CD14-positive monocyte (primary cell): ENCODE measurements around the gene P2RX6. TPM values are rescaled to one million over a fixed set of nuclear protein-coding genes. Genes with fewer than 3 reads are reported as not detected.

Source experiments
- DNase-seq, 3 donors: peaks; one replicate each; pipeline ENCODE4 v3.0.0-alpha.2; 2011 to 2022
- H2AFZ ChIP-seq: 2 replicates; pipeline ENCODE4 v1.6.0; 2012; ENCODE audit warnings: mild to moderate bottlenecking, low read depth, low read length, inconsistent platforms; ENCODE audit not compliant: insufficient read depth, poor library complexity, severe bottlenecking
- H3K27ac ChIP-seq, 2 donors: 1 replicate in 1 of 2; 2 replicates in 1 of 2; pipeline ENCODE4 v1.5.1; 2012 to 2013; ENCODE audit warnings: low read length in 2 of 2, control low read depth in 1 of 2, inconsistent platforms in 1 of 2, low read depth in 1 of 2, mild to moderate bottlenecking in 1 of 2
- H3K27me3 ChIP-seq, 2 donors: one replicate each; pipeline versions ENCODE4 v1.6.0 to v1.6.1; 2011 to 2013; ENCODE audit warnings: low read length in 2 of 2; ENCODE audit not compliant: control insufficient read depth in 2 of 2, insufficient read depth in 2 of 2
- H3K36me3 ChIP-seq, 2 donors: replicated peaks in 1 of 2; 1 replicate in 1 of 2; 2 replicates in 1 of 2; pipeline versions ENCODE4 v1.5.1 to v1.6.1; 2012 to 2013; ENCODE audit warnings: low read length in 2 of 2, control low read depth in 1 of 2, inconsistent platforms in 1 of 2, mild to moderate bottlenecking in 1 of 2; ENCODE audit not compliant: insufficient read depth in 2 of 2, control insufficient read depth in 1 of 2
- H3K4me1 ChIP-seq, 2 donors: 1 replicate in 1 of 2; 2 replicates in 1 of 2; pipeline versions ENCODE4 v1.5.1 to v1.6.1; 2012 to 2013; ENCODE audit warnings: low read length in 2 of 2, control low read depth in 1 of 2, inconsistent platforms in 1 of 2, mild to moderate bottlenecking in 1 of 2, moderate library complexity in 1 of 2; ENCODE audit not compliant: insufficient read depth in 2 of 2, control insufficient read depth in 1 of 2
- H3K4me2 ChIP-seq: replicated peaks from 2 replicates; pipeline ENCODE3; 2012; ENCODE audit warnings: low read length, moderate library complexity, mild to moderate bottlenecking; ENCODE audit not compliant: poor library complexity, severe bottlenecking; ENCODE audit errors: extremely low read depth
- H3K4me3 ChIP-seq, 3 experiments: fragments of 200-600 bp in 1 of 3; sonication (generic) in 1 of 3; replicated peaks in 1 of 3; 1 replicate in 2 of 3; 2 replicates in 1 of 3; pipeline ENCODE4 v1.5.1; 2011 to 2013; ENCODE audit warnings: low read length in 3 of 3, mild to moderate bottlenecking in 3 of 3, control low read depth in 2 of 3, low read depth in 2 of 3, inconsistent platforms in 1 of 3, moderate library complexity in 1 of 3
- H3K79me2 ChIP-seq: 2 replicates; pipeline ENCODE4 v1.6.0; 2012; ENCODE audit warnings: mild to moderate bottlenecking, control low read depth, inconsistent platforms, low read length, moderate library complexity; ENCODE audit not compliant: insufficient read depth
- H3K9ac ChIP-seq: 2 replicates; pipeline ENCODE4 v1.6.0; 2017; ENCODE audit warnings: low read length, mild to moderate bottlenecking; ENCODE audit not compliant: insufficient read depth, poor library complexity, severe bottlenecking
- H3K9me3 ChIP-seq, 2 donors: replicated peaks in 1 of 2; 1 replicate in 1 of 2; 2 replicates in 1 of 2; pipeline versions ENCODE4 v1.5.1 to v1.6.1; 2012 to 2013; ENCODE audit warnings: low read length in 2 of 2, control low read depth in 1 of 2; ENCODE audit not compliant: control insufficient read depth in 1 of 2, insufficient read depth in 1 of 2
- H4K20me1 ChIP-seq: 2 replicates; pipeline ENCODE4 v1.6.0; 2012; ENCODE audit warnings: mild to moderate bottlenecking, low read length, control low read depth, moderate library complexity; ENCODE audit not compliant: insufficient read depth
- H3K27ac Mint-ChIP-seq, 7 donors: one replicate each; pipeline ENCODE4 v1.8.0; 2020; ENCODE audit warnings: mild to moderate bottlenecking in 7 of 7, mixed read lengths in 7 of 7, moderate library complexity in 6 of 7, inconsistent platforms in 2 of 7
- H3K27me3 Mint-ChIP-seq, 3 donors: one replicate each; pipeline ENCODE4 v1.8.0; 2021 to 2022; ENCODE audit warnings: low read depth in 3 of 3, mild to moderate bottlenecking in 3 of 3, mixed read lengths in 3 of 3, moderate library complexity in 3 of 3, inconsistent platforms in 1 of 3
- H3K36me3 Mint-ChIP-seq, 2 donors: one replicate each; pipeline ENCODE4 v1.8.0; 2020; ENCODE audit warnings: mixed read lengths in 2 of 2, inconsistent platforms in 1 of 2, mild to moderate bottlenecking in 1 of 2
- H3K4me1 Mint-ChIP-seq: one replicate; pipeline ENCODE4 v1.8.0; 2020; ENCODE audit warnings: mild to moderate bottlenecking, mixed read lengths
- H3K4me3 Mint-ChIP-seq, 2 donors: one replicate each; pipeline ENCODE4 v1.8.0; 2020; ENCODE audit warnings: mild to moderate bottlenecking in 2 of 2, mixed read lengths in 2 of 2, moderate library complexity in 1 of 2
- H3K9me3 Mint-ChIP-seq, 7 donors: one replicate each; pipeline ENCODE4 v1.8.0; 2020 to 2022; ENCODE audit warnings: mixed read lengths in 7 of 7, mild to moderate bottlenecking in 6 of 7, moderate library complexity in 6 of 7, inconsistent platforms in 2 of 7
- WGBS: methylation state at CpG from one replicate; pipeline ENCODE4 v1.1.5; 2013; ENCODE audit warnings: missing lambda C conversion rate; ENCODE audit not compliant: insufficient coverage; 5-methylcytosine and 5-hydroxymethylcytosine counted together
- intact Hi-C, 2 donors: fragments of 100-400 bp; cut with micrococcal nuclease; formaldehyde crosslinking; loops; one replicate each; pipeline versions ENCODE4 v1.15.0 to v1.15.1; 2023
- polyA plus RNA-seq, 3 donors: library from polyadenylated mRNA; depleted of rRNA in 1 of 3; unstranded in 2 of 3; stranded (reverse) in 1 of 3; fragments of 300-500 nt in 2 of 3; fragments of >200 nt in 1 of 3; fragmentation: Illumina TruSeq in 2 of 3; gene quantifications; 1 replicate in 2 of 3; 2 replicates in 1 of 3; pipeline ENCODE4 v1.2.3, GENCODE V29; 2012 to 2021
- TF ChIP-seq, protein P1 (sequence below): fragments of 200-600 bp; IDR thresholded peaks from one replicate; pipeline ENCODE4 v1.8.0; 2022; ENCODE audit warnings: antibody characterized with exemption, mild to moderate bottlenecking

The P2RX6 gene
- polyA plus RNA-seq, 3 donors, result not detected

- Mint-ChIP-seq H3K27ac (peak overlapping the region in 4 of 7 donors; percentile 13 to 50 (median 27)), H3K9me3 (no peaks in the 10 kb centered on the region), H3K4me1 (peaks cover 17% of the 10 kb centered on the region), H3K27me3 (peaks cover 0 to 6% (median 0%) of the 10 kb centered on the region in 3 donors), H3K36me3 (peaks cover 29 to 60% of the 10 kb centered on the region in 2 donors), H3K4me3 (no peak overlapping the region)
- 89% methylated on average over 7 of the region's 13 CpGs for WGBS
- TF ChIP-seq, protein P1, sequence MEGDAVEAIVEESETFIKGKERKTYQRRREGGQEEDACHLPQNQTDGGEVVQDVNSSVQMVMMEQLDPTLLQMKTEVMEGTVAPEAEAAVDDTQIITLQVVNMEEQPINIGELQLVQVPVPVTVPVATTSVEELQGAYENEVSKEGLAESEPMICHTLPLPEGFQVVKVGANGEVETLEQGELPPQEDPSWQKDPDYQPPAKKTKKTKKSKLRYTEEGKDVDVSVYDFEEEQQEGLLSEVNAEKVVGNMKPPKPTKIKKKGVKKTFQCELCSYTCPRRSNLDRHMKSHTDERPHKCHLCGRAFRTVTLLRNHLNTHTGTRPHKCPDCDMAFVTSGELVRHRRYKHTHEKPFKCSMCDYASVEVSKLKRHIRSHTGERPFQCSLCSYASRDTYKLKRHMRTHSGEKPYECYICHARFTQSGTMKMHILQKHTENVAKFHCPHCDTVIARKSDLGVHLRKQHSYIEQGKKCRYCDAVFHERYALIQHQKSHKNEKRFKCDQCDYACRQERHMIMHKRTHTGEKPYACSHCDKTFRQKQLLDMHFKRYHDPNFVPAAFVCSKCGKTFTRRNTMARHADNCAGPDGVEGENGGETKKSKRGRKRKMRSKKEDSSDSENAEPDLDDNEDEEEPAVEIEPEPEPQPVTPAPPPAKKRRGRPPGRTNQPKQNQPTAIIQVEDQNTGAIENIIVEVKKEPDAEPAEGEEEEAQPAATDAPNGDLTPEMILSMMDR, result no peak
- Histone ChIP-seq H3K9ac (no peak overlapping the region), H3K27ac (no peak overlapping the region), H2AFZ (no peak overlapping the region), H3K27me3 (no peaks in the 10 kb centered on the region), H3K4me2 (no peak overlapping the region), H3K4me3 (no peak overlapping the region), H3K36me3 (peaks cover 63 to 75% of the 10 kb centered on the region in 2 donors), H4K20me1 (no peaks in the 10 kb centered on the region), H3K79me2 (peaks cover 13% of the 10 kb centered on the region), H3K4me1 (peaks cover 15 to 19% of the 10 kb centered on the region in 2 donors), H3K9me3 (no peaks in the 10 kb centered on the region)
- intact Hi-C loops, result no loop called here
- DNase-seq, result no peak
These were observed 17.3 kb upstream of the P2RX6 start for GRCh38 chr22:20997536-20998257.

- no peak overlapping the region for H3K4me2 ChIP-seq
- no peak overlapping the region for H3K4me3 ChIP-seq
- peaks cover 13% of the 10 kb centered on the region for H3K79me2 ChIP-seq
- WGBS, result 97% methylated on average over 6 of the region's 7 CpGs
- H3K36me3 ChIP-seq, result peaks cover 54 to 65% of the 10 kb centered on the region in 2 donors
- Mint-ChIP-seq H3K36me3 (peaks cover 26 to 50% of the 10 kb centered on the region in 2 donors), H3K4me1 (peaks cover 26% of the 10 kb centered on the region), H3K27ac (peak overlapping the region in 4 of 7 donors; percentile 15 to 72 (median 38)), H3K27me3 (peaks cover 0 to 3% (median 0%) of the 10 kb centered on the region in 3 donors), H3K4me3 (no peak overlapping the region), H3K9me3 (peaks cover 0 to 1% (median 0%) of the 10 kb centered on the region in 7 donors)
- no peaks in the 10 kb centered on the region for H4K20me1 ChIP-seq
- no peak for DNase-seq
- TF ChIP-seq, protein P1, result no peak
- no peaks in the 10 kb centered on the region for H3K27me3 ChIP-seq
- no peak overlapping the region for H3K27ac ChIP-seq
- intact Hi-C loops, result no loop called here
- peak overlapping the region; percentile 21 for H3K9ac ChIP-seq
- no peaks in the 10 kb centered on the region for H3K9me3 ChIP-seq
- H3K4me1 ChIP-seq, result peaks cover 24 to 29% of the 10 kb centered on the region in 2 donors
- no peak overlapping the region for H2AFZ ChIP-seq
These were observed 16.3 kb upstream of the P2RX6 start for GRCh38 chr22:20998411-20999336.
